GM10266 (cell line): ENCODE data around the gene TEAD4.
A peak's percentile ranks its signal among the peaks of the same experiment; 100 is the strongest.

Experiments
- DNase-seq: peaks from one replicate; pipeline ENCODE4 v3.0.0; 2012; ENCODE audit errors: extremely low spot score
- CTCF ChIP-seq: IDR thresholded peaks from 2 replicates; pipeline ENCODE4 v1.5.1; 2012; ENCODE audit warnings: mild to moderate bottlenecking, low read depth; ENCODE audit not compliant: control insufficient read depth, insufficient read depth; ENCODE audit errors: missing control alignments

The TEAD4 gene

GRCh38 chr12:2944401-2945047 lies 14.7 kb upstream of the TEAD4 start:
- peak; percentile 84 for TF ChIP-seq CTCF
- peak; percentile 66 for DNase-seq

GRCh38 chr12:2949411-2949810 lies 9.8 kb upstream of the TEAD4 start:
- DNase-seq: no peak
- no peak for TF ChIP-seq CTCF

- TF ChIP-seq CTCF: no peak
- DNase-seq: no peak
Observed at GRCh38 chr12:2955888-2956287, 3.3 kb upstream of the TEAD4 start.

GRCh38 chr12:2957816-2958431 lies 1.3 kb upstream of the TEAD4 start:
- DNase-seq: no peak
- no peak for TF ChIP-seq CTCF

- DNase-seq: peak; percentile 64
- TF ChIP-seq CTCF: no peak
Observed at GRCh38 chr12:2958432-2959191, 585 bp upstream of the TEAD4 start.

GRCh38 chr12:2959505-2960389 lies 550 bp downstream of the TEAD4 start:
- TF ChIP-seq CTCF: no peak

More at GRCh38 chr12:2959505-2960389, 550 bp downstream of the TEAD4 start:
- peak; percentile 60 for DNase-seq
